Activated naive CD4-positive, alpha-beta T cell (primary cell): ENCODE data around the gene PRKCB.

Source experiments
- DNase-seq, 4 experiments: peaks; one replicate each; lab custom pipeline; 2025; lab: John Stamatoyannopoulos, UW

The PRKCB gene

DNA sequence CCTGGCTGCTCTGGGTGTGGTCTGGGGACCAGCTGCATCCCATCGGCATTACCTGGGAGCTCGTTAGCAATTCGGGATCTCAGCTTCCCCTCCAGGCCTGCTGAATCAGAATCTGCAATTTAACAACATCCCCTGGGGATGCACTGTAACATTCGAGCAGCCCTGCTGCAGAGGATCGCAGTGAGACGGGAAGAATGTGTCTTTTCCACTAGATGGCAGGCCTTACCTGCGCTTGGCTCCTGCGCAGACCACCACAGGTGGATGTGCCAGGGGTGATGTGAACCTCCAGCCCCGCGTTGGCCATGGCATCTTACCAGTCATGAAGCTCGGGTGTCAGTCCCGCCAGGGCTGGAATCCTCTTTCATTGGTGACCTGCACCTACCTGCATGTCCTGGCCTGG, 209.9 kb downstream of the PRKCB start:
- no peak for DNase-seq

DNA sequence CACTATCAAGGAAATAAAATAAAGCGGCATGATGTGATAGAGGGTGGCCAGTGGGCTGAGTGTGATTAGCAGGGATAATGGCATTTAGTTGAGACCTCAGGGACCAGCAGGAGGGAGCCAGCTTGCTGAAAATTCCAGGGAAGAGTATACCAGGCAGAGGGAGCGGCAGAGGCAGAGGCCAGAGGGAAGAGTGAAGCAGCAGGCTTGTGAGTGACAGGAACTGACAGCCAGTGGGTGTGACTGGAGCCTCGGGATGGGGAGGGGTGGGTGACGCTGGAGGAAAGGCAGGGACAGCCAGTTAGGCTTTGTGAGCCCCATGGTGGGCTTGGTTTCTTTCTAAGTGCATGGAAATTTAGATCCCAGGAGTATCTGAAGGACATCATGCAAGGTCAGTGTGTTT, 210.7 kb downstream of the PRKCB start:
- DNase-seq, result no peak

DNA sequence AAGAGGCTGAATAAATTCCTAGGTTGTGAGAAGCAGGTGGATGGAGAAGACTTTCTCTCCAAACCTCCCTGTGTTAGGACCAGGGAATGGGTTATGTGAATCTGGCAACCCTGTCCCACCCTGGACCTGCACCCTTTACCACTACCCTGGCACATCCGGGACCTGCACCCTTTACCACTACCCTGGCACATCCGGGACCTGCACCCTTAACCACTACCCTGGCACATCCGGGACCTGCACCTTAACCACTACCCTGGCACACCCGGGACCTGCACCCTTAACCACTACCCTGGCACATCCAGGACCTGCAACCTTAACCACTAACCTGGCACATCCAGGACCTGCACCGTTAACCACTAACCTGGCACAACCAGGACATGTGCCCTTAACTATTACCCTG, 213.3 kb downstream of the PRKCB start:
- no peak for DNase-seq

DNA sequence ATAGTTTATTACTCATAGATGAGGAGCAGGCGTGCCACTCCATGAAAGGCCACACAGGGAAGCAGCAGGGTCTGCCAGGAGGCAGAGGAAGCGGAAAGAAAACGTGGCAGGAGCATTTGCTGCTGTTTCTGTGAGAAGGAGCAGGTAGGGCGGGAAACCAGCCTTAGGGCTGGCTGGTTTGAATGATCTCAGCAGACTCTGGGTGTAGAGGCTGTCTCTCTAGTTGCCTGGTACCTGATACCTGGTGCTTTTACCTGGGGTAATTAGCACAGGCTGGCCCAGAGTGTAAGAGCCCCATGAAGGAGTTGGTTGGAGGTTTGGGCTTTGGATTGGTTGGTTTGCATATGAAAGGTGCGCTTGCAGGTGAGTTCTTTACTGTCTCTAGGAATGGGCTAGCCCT, 215.3 kb downstream of the PRKCB start:
- no peak for DNase-seq

DNA sequence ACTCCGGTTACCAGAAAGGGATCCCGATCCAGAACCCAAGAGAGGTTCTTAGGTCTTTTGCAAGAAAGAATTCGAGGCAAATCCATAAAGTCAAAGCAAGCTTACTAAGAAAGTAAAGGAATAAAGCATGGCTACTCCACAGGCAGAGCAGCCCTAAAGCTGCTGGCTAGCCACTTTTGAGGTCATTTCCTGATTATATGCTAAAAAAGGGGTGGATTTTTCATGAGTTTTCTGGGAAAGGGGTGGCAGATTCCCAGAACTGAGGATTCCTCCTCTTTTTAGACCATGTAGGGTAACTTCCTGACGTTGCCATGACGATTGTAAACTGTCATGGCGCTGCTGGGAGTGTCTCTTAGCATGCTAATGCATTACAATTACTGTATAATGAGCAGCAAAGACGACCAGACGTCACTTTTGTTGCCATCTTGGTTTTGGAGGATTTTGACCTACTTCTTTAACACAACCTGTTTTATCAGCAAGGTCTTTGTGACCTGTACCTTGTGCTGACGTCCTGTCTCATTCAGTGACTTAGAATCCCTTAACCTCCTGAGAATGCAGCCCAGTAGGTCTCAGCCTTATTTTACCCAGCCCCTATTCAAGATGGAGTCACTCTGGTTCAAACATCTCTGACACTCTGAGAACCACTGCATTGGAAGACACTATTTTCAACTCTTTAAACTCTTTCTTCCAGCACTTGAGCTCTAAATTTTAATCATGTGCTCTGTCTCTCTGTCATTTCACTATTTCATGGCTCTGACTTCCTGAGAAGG, 216.7 kb downstream of the PRKCB start:
- no peak for DNase-seq

DNA sequence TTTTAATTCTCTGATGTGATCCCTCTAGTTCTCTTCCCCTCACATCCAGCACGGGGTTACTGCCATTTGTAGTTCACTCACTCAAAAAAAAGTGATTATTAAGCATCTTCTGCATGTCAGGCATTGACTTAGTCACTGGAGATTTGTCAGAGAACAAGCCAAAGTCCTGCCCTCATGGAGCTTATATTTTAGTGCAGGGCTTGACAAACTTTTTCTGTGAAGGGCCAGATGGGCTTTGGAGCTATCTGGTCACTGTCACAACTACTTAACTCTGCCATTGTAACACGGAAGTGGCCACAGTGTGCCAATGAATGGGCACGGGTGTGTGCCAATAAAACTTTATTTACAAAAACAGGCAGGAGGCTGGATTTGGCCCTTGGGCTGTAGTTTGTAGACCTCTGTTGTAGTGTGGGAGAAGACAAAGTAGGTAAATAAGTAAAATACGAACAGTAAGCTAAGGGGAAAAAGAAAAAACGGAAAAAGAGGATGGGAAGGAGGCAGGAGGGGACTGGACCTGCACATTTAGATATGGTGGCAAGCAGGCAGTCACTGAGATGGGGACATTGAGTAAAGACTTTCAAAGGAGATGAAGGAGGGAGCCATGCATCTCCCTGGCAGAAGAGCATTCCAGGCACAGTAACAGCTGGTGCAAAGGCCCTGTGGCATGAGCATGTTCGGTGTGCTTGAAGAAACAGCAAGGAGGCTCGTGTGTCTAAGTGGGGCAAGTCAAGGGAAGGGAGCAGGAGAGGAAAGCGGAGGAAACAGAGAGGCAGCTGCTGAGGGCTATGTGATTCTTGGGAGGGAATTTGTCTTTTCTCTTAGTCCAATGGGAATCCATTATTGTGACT, 217.5 kb downstream of the PRKCB start:
- DNase-seq, result no peak

DNA sequence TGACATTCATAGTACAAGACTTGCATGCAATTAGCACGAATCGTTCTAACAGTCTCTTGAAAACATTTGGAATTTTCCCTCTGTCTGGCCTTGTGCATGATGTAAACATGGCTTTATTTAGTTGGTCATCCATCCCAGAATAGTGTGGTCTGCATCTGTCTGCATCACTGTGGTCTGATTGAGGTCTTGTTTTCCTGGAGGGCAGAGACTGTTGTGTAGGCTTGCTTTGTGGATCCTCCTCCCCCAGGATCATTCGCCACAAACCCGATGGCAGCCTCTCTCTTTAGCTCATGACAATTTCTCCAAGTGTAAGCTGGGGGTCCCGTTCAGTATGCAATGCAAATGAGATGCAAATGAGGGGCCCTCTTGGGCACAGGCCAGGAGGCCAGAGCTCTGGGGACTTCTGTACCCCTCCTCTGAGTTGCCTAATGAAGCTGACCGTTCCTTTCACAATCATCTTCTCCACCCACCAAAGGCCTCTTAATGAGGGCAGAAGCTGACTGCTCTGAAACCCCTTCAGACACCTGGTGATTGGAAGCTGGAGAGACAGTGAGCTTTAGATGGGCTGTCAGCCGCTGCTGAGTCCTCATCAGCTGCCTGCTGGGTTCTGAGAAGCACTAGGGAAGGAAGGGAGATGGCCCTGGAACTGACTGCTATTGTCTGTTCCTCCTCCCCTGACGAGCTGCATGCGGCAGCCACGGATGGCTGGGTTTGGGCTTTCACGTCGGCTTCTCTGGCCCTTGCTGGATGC, 219.1 kb downstream of the PRKCB start:
- DNase-seq, result no peak

DNA sequence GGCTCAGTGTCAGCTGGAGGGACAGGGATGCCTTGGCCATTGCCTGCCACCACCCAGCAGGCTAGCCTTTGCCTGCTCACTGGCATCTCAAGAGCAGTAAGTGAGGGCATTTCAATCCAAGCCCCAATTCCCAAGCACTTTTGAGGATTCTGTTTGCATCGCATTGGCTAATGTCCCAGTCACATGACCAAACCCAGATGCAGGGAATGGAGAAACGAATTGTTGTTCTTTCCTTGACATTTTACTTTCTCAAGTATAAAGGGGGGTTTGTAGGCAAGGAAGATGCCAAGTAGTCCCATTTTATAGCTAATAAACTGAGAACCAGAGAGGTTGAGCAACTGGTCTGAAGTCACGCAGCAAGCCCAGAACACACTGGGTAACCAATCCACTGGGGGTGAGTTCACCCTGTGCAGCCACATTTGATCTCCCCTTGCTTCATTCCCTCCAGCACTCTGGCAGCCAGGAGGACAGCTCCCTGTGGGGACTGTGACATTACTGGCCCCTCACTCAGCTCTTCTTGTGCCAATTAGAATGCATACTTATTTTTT, 226.6 kb downstream of the PRKCB start:
- no peak for DNase-seq

DNA sequence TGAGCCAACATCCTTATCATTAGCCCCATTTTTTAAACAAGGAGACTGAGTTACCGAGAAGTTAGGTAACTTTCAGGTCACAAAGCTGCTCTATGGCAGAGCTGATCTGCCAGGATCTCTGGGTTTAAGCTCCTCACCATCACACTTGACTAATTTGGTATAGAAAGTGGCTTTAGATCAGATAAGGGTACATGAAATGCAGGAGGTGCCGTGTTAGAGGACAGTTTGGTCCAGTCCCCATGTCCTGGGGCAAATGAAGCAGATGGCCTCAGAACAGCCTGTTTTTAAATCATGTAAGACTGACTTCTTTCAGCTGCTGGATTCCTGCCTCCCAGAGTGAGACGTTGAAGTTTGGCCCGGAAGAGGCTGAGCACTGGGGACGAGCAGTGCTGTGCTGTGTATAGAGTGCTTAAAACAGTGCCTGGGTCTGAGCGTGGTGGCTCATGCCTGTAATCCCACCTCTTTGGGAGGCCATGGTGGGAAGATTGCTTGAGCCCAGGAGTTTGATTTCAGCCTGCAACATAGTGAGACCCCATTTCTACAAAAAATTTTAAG, 233.3 kb downstream of the PRKCB start:
- no peak for DNase-seq

DNA sequence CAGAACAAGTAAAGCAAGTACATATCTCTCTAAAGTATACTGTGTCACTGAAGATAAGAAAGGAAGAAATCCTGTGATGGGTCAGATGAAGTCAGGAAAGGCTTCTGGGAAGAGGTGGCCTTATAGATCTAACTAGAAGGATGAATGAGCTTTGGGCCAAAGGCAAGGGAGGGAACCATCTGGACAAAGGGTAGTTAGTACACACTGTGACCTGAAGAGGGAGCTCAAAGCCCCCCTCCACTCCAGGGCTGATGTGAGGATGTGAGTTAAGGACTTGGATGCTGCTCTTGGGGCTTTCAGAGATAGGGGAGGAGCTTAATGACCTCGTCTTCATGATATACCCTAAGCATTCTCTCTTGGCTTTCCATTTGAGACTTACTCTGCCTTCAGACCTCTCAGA, 235.1 kb downstream of the PRKCB start:
- no peak for DNase-seq

DNA sequence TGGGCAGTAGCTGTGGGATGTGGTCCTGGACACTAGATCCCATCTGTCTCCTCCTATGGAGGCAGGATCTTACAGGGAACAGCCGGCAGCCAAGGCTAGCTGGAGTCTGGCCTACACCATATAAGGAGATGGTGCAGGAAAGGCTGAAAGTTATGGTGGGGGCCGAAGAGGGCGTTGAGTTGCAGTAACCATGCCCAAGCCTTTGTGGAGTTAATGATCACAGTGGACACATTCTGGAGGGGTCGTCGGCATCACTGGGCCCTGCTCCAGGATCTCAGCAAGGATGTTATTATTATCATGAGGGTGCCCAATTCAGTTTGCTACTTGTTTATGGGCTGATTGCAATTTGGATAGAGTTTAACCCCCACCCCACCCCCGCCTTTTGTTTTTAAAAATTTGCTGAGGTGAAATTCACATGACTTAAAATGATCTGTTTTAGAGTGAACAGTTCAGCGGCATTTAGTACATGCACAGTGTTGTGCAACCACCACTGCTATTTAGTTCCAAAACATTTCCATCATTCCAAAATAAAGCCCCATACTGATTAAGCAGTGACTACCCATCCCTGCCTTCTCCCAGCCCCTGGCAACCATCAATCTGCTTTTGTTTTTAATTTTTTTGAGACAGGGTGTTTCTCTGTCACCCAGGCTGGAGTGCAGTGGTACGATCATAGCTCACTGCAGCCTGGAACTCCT, 236.0 kb downstream of the PRKCB start:
- no peak for DNase-seq

DNA sequence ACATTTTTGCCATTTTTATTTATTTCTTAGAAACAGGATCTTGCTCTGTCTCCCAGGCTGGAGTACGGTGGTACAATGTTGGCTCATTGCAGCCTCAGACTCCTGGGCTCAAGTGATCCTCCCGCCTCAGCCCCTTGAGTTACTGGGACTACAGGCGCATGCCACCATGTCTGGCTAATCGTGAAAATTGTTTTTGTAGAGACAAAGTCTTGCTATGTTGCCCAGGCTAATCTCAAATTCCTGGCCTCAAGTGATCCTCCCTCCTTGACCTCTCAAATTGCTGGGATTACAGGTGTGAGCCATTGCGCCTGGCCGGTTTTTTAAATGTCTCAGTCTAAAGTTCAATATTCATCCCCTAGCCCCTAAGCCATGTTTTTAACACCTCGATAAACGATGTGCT, 237.5 kb downstream of the PRKCB start:
- DNase-seq, result no peak

DNA sequence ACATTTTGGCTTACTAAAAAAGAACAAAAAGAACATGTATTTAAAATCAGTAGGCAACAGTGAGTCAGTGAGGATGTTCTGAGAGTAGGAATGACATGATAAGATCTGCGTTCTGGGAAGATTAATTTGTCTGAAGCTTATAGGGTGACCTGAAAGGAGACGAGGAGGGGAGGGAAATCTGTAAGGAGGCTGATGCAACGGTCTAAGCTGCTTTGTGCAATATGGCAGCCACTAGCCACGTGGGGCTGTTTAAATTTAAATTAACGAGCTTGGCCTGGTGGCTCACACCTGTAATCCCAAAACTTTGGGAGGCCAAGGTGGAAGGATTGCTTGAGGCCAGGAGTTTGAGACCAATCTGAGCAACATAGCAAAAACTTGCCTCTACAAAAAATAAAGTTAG, 238.8 kb downstream of the PRKCB start:
- no peak for DNase-seq

DNA sequence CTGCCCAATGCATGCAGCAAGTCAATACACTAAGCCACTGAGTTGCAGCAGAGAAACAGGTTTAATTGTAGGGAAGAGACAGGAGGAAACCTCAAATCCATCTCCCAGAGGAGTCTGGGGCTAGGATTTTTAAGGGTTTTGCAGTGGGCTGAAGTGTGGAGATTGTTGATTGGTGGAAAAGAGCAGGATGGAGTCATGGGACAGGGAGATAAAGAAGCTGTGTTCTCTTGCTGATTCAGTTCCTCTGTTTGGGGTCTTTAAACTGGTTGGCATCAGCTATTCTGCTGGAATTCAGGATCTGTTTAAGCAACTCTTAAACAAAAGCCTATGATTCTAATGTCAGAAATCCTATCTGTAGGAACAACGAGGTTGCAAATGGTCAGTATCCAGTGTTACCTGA, 239.5 kb downstream of the PRKCB start:
- DNase-seq, result no peak

DNA sequence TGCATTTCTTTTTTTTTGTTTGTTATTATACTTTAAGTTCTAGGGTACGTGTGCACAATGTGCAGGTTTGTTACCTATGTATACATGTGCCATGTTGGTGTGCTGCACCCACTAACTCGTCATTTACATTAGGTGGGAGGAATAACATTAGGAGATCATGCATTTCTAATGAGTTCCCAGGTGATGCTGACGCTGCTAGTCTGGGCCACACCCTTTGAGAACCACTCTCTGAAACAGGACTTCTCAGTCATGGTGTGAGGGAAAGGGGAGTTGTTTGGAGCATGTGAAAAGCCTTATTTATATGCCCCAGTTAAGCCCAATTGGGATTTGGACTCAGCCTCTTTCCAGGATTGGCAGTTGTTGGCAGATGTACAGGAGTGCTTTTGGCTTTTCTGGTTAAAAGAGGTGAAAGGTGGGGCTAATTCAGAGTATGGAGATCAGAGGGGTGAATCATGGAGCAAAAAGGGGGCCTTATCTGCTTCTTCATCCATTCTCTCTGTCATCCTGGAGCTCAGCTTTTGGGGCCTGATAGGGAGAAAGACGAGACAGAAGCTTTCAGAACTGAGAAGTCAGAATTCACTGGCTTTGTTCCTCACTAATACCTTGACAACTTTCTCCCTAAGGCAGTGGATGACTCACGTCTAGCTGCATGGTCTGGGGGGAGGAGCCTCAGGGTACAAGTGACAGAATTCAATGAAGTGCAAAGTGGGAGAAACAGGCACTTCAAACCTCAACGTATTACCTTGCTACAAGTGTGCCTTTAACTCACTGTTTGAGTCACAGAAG, 240.3 kb downstream of the PRKCB start:
- no peak for DNase-seq

DNA sequence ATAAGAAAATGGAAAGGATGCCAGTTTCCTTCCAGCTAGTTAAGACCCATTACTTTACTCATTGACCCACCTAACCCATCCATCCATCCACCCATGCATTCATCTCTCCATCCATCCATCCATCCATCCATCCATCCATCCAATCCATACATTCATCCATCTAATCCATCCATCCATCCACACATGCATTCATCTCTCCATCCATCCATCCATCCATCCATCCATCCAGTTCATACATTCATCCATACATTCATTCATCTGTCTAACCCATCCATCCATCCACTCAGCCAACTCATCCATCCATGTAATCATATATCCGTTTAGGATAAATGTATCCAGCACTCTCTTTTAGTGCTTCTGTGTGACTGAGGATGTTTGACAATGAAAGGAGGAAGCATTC, 241.5 kb downstream of the PRKCB start:
- no peak for DNase-seq

DNA sequence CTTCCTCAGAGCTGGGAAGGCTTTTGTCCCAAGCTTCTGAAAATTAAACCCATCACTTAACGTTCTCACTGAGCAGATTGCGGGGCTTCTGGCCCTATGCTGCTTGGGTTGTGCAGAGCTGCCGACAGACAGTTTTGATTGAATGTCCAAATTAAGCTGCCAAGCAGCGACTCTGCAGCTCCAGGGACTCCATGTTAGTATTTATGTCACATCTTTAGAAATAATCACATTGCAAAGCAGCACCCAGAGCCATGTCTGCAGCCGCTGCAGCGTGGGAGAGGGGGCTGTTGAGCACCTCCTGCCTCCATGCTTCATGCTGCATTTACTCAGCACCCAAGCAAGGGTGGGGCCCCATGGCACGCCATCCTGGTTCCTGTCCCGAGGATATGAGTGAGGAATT, 242.2 kb downstream of the PRKCB start:
- DNase-seq, result no peak

DNA sequence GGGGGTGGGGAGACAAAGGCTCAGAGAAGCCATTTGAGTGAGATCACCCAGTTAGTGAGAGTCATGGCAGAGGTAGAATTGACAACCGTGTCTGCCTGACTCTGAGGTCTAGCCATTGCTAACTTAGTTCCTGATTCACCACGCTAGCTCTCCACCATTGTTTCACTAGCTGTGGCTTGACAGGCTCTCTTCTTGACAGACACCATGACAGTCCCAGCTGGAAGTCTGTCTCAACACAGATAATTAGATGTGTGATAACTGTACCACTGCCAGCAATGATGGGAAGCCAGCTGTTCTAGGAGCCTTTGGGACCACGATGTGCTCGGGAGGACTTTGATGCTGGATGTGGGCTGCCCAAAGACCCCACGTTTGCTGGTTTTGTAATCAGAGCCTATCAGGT, 249.9 kb downstream of the PRKCB start:
- no peak for DNase-seq

DNA sequence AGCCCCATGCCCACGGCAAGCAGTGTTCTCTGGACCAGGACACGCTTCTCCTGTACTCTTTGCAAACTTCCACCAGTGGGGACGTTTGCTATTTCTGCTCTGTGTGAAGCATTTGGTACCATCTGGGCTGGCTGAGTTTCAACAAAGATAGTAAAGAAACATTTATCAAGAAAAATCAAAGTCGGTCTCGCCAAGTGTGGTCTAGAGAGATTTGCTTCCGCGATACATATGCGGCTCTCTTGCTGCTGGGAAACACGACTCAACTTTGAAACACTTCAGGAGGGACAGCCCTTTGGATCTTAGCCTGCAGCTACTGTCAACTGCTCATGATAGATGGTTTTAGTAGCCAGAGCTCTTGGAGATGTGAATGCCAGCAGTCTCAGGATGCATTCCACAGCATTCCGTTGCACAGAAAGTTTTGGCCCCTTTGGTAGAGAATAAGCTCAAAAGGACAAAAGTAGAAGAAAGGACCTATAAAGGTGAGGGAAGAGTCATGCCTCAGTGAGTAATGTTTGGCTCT, 252.2 kb downstream of the PRKCB start:
- no peak for DNase-seq

DNA sequence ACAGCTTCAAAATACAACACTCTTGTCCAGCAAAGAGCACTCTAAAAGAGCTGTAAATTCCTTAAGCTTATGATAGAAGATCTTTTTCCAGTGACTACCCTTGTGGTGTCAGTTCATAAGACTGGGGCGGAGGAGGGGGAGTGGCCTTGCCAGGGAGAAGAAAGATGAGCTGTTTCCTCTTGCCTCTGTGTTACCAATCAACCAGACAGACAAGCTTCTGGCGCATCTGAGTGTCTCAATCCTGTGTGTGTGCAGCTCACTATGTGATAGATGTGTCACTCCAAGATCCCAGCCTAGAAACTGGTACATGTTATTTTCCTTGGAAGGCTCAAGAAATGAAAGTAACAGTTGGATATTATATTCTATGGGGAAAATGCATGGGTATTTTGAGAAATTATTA, 253.0 kb downstream of the PRKCB start:
- DNase-seq, result no peak

DNA sequence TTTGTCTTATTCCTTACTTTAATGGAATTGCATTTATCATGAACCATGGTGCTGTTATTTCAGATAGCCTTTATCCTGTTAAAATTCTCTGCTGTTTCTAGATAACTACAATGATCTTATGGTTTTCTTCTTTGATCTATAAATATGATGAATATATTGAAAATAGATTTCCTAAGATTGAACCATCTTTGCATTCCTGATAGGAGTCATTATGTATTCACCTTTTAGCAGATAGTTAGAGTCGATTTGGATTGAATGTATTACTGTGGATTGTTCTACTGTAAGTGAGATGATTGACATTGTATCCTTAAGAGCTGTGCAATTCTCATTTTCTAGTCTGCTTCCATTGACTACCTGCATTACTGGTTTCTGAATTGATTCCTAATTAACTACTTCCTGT, 255.3 kb downstream of the PRKCB start:
- no peak for DNase-seq
